ENCODE data around the gene BCDIN3D. TPM values are rescaled to one million over a fixed set of nuclear protein-coding genes. Genes with fewer than 3 reads are reported as not detected.

The BCDIN3D gene
- total RNA-seq, 1 donor: 5.4 TPM

GRCh38 chr12:49887536-49888401 is 44.9 kb upstream of the BCDIN3D start:
- peak; percentile 79 for DNase-seq (ENCODE audit: insufficient read length, low spot score, missing footprints)
- peaks cover 40% of the 10 kb centered on the region for H3K27me3 ChIP-seq (ENCODE audit: insufficient read depth, low read length)
- no peak overlapping the region for H3K27ac ChIP-seq (ENCODE audit: low read depth, low read length)
- H3K4me1 ChIP-seq (ENCODE audit: insufficient read depth, low read length): no peaks in the 10 kb centered on the region
- H3K4me3 ChIP-seq (ENCODE audit: insufficient read depth, low read length): no peak overlapping the region
- TF ChIP-seq CTCF (IDR thresholded peaks at IDR 0.05; ENCODE audit: extremely low read depth, low read depth, low read length): no peak
- H4K20me1 ChIP-seq (ENCODE audit: insufficient read depth, low read length): no peaks in the 10 kb centered on the region
- H3K79me2 ChIP-seq (ENCODE audit: insufficient read depth, low read length): no peaks in the 10 kb centered on the region
- H3K4me2 ChIP-seq (ENCODE audit: insufficient read depth, low read length): no peak overlapping the region
- H3K36me3 ChIP-seq (ENCODE audit: insufficient read depth, low read length): no peaks in the 10 kb centered on the region
- H2AFZ ChIP-seq (ENCODE audit: low read length): no peak overlapping the region
- no peaks in the 10 kb centered on the region for H3K9me3 ChIP-seq (ENCODE audit: low read depth, low read length)

GRCh38 chr12:49887091-49887490 is 44.2 kb upstream of the BCDIN3D start:
- H2AFZ ChIP-seq (ENCODE audit: low read length): no peak overlapping the region
- TF ChIP-seq CTCF (IDR thresholded peaks at IDR 0.05; ENCODE audit: extremely low read depth, low read depth, low read length): no peak
- H3K9me3 ChIP-seq (ENCODE audit: low read depth, low read length): no peaks in the 10 kb centered on the region
- peak; percentile 66 for DNase-seq (ENCODE audit: insufficient read length, low spot score, missing footprints)
- no peak overlapping the region for H3K4me3 ChIP-seq (ENCODE audit: insufficient read depth, low read length)
- no peaks in the 10 kb centered on the region for H3K4me1 ChIP-seq (ENCODE audit: insufficient read depth, low read length)
- no peaks in the 10 kb centered on the region for H3K79me2 ChIP-seq (ENCODE audit: insufficient read depth, low read length)
- no peak overlapping the region for H3K27ac ChIP-seq (ENCODE audit: low read depth, low read length)
- H3K4me2 ChIP-seq (ENCODE audit: insufficient read depth, low read length): no peak overlapping the region
- H3K27me3 ChIP-seq (ENCODE audit: insufficient read depth, low read length): peaks cover 35% of the 10 kb centered on the region
- no peaks in the 10 kb centered on the region for H4K20me1 ChIP-seq (ENCODE audit: insufficient read depth, low read length)
- no peaks in the 10 kb centered on the region for H3K36me3 ChIP-seq (ENCODE audit: insufficient read depth, low read length)

- H3K27ac ChIP-seq (ENCODE audit: low read depth, low read length): no peak overlapping the region
- H3K4me1 ChIP-seq (ENCODE audit: insufficient read depth, low read length): no peaks in the 10 kb centered on the region
- peak; percentile 71 for DNase-seq (ENCODE audit: insufficient read length, low spot score, missing footprints)
- TF ChIP-seq CTCF (IDR thresholded peaks at IDR 0.05; ENCODE audit: extremely low read depth, low read depth, low read length): no peak
- no peak overlapping the region for H3K4me2 ChIP-seq (ENCODE audit: insufficient read depth, low read length)
- H3K4me3 ChIP-seq (ENCODE audit: insufficient read depth, low read length): no peak overlapping the region
- no peaks in the 10 kb centered on the region for H3K79me2 ChIP-seq (ENCODE audit: insufficient read depth, low read length)
- H4K20me1 ChIP-seq (ENCODE audit: insufficient read depth, low read length): no peaks in the 10 kb centered on the region
- no peaks in the 10 kb centered on the region for H3K9me3 ChIP-seq (ENCODE audit: low read depth, low read length)
- no peak overlapping the region for H2AFZ ChIP-seq (ENCODE audit: low read length)
- no peaks in the 10 kb centered on the region for H3K36me3 ChIP-seq (ENCODE audit: insufficient read depth, low read length)
- H3K27me3 ChIP-seq (ENCODE audit: insufficient read depth, low read length): peaks cover 31% of the 10 kb centered on the region
Measured at GRCh38 chr12:49885663-49886461, 43.0 kb upstream of the BCDIN3D start.

- no peaks in the 10 kb centered on the region for H3K4me1 ChIP-seq (ENCODE audit: insufficient read depth, low read length)
- no peaks in the 10 kb centered on the region for H3K79me2 ChIP-seq (ENCODE audit: insufficient read depth, low read length)
- no peak overlapping the region for H3K4me2 ChIP-seq (ENCODE audit: insufficient read depth, low read length)
- no peak overlapping the region for H3K27ac ChIP-seq (ENCODE audit: low read depth, low read length)
- no peak overlapping the region for H2AFZ ChIP-seq (ENCODE audit: low read length)
- TF ChIP-seq CTCF (IDR thresholded peaks at IDR 0.05; ENCODE audit: extremely low read depth, low read depth, low read length): no peak
- no peak overlapping the region for H3K4me3 ChIP-seq (ENCODE audit: insufficient read depth, low read length)
- peaks cover 31% of the 10 kb centered on the region for H3K27me3 ChIP-seq (ENCODE audit: insufficient read depth, low read length)
- no peaks in the 10 kb centered on the region for H3K9me3 ChIP-seq (ENCODE audit: low read depth, low read length)
- DNase-seq (ENCODE audit: insufficient read length, low spot score, missing footprints): peak; percentile 58
- no peaks in the 10 kb centered on the region for H3K36me3 ChIP-seq (ENCODE audit: insufficient read depth, low read length)
- H4K20me1 ChIP-seq (ENCODE audit: insufficient read depth, low read length): no peaks in the 10 kb centered on the region
Measured at GRCh38 chr12:49885118-49885517, 42.2 kb upstream of the BCDIN3D start.
